Epithelial cell of esophagus (primary cell): Measurements from ENCODE around the gene TNK2.

Experiments used
- DNase-seq: peaks from one replicate; pipeline ENCODE4 v3.0.0; 2010; ENCODE audit warnings: low read depth
- H3K4me3 ChIP-seq: 2 replicates; pipeline ENCODE4 v1.5.1; 2011; ENCODE audit warnings: mild to moderate bottlenecking, low read length, control low read depth
- CTCF ChIP-seq: IDR thresholded peaks from 2 replicates; pipeline ENCODE4 v1.5.1; 2011; ENCODE audit warnings: low read depth, mild to moderate bottlenecking, low read length, control low read depth, inconsistent platforms; ENCODE audit not compliant: insufficient read depth; ENCODE audit errors: missing control alignments

TNK2 gene

GRCh38 chr3:195870937-195871336 lies 37.4 kb downstream of the TNK2 start:
- DNase-seq: no peak
- TF ChIP-seq CTCF: no peak
- H3K4me3 ChIP-seq: no peak overlapping the region

GRCh38 chr3:195870442-195870841 lies 37.9 kb downstream of the TNK2 start:
- no peak overlapping the region for H3K4me3 ChIP-seq
- peak; percentile 84 for DNase-seq
- no peak for TF ChIP-seq CTCF

- no peak for DNase-seq
- H3K4me3 ChIP-seq: no peak overlapping the region
- TF ChIP-seq CTCF: no peak
Measured at GRCh38 chr3:195869413-195870001, 38.8 kb downstream of the TNK2 start.

GRCh38 chr3:195868866-195869412 lies 39.4 kb downstream of the TNK2 start:
- DNase-seq: no peak
- H3K4me3 ChIP-seq: no peak overlapping the region
- no peak for TF ChIP-seq CTCF

GRCh38 chr3:195868336-195868865 lies 40.0 kb downstream of the TNK2 start:
- DNase-seq: no peak
- H3K4me3 ChIP-seq: no peak overlapping the region
- TF ChIP-seq CTCF: no peak

- no peak for TF ChIP-seq CTCF
- no peak overlapping the region for H3K4me3 ChIP-seq
- DNase-seq: no peak
Measured at GRCh38 chr3:195867631-195868335, 40.6 kb downstream of the TNK2 start.
